Ecto neural progenitor cell (in vitro differentiated cells): ENCODE results near the gene NEMP1.
A peak's percentile ranks its signal among the peaks of the same experiment; 100 is the strongest.
"Not testable (repeated sequence)": the region's sequence is repeated elsewhere in the genome, so short reads cannot be mapped to it uniquely, and the experiment has no call there.

Source experiments
- DNase-seq: peaks from one replicate; pipeline ENCODE4 v3.0.0-alpha.2; 2018; ENCODE audit warnings: low spot score

NEMP1 gene

DNA sequence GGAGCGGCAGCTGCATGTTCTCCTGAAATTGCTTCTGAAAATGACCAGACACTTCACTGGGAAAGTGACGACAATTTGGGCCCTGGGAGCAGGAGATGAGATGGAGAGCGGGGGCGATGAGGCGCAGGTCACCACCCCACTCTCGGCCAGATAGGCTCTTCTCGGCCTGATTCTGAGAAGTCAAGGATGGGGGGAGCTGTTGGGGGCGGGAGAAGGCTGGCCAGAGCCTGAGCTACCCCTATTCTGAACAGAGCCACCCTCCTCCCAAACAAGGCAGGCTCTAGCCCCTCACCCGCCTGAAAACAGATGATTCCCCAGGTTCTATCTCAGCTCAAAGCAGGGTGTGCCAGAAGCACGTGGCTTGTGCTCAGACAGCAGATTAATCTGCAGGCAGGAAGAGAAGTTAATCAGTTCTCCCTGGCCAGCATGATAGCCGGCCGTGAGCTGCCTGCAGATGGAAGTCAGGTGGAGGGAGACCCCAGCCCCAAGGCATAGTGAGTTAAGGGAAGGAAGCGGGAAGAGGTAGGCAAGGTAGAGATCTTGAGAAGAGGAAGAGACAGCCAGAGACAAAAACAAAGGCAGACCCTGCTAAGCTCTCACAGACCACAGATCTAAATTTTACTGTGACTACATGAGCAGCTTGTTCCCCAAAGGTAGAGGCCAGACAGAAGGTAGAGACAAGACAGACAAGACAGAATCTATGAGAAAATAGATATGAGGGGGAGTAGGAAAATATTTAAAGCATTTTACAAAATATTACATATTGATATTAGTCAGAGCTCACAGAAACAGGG is 51.4 kb downstream of the NEMP1 start:
- no peak for DNase-seq

DNA sequence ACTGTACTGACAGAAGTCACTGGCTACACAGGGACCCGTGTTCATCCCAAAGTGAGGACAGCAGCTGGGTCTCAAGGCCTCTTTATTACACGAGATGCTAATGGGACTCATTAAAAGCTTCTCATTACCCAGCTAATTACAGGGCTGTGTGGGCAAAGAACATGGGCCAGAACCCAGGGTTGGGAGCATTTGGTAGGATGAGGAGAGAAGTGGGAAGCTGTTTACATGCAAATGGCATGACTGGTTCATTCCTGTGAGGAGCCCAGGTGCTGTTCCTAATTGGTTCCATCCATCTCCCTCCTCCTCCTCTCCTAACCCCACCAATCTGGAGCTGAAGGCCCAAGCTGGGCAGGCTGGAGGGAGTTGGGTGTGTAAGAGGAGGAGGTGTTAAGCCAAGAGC is 53.4 kb downstream of the NEMP1 start:
- DNase-seq: no peak

DNA sequence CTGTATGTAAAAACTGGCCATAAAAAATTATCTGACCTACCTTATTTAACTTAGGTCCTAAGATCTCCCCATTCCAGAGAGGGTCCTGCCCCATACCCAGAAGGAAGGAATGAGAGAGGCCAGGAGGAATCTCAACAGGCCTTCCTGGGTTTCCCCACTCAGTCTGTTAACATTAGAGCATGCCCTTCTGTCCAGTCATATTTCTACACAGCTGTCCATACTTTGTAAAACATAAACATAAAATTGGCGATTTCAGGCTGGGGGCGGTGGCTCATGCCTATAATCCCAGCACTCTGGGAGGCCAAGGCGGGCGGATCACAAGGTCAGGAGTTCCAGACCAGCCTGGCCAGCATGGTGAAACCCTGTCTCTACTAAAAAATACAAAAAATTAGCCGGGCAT is 56.3 kb downstream of the NEMP1 start:
- DNase-seq: not testable (repeated sequence)

DNA sequence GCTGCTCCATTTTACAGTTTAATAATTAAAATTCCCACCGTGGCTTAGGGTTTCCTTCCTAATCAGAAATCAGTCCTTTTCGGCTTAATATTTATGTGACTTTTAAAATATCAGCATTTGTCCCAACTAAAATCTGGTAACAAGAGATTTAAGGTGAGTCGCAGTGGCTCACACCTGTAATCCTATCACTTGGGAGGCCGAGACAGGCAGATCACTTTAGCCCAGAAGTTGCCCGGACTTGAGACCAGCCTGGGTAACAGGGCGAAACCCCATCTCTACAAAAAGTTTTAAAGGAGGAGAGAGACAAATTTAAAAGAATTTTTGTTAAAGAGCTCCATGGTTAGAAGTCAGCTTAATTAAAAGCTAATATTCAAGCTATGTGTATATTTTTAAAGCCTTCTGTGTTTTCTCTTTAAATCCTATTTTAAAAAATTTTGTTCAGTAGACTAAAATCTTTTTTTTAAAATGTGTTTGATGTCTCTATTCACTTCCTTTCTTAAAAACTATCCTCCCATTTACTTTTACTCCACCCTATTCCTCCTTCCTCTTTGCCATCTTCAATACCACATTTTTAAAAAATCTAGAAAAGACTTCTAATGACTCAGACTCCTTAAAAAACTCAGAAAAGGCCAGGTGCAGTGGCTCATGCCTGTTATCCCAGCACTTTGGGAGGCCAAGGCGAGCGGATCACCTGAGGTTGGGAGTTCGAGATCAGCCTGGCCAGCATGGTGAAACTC is 58.4 kb downstream of the NEMP1 start:
- DNase-seq: no peak

DNA sequence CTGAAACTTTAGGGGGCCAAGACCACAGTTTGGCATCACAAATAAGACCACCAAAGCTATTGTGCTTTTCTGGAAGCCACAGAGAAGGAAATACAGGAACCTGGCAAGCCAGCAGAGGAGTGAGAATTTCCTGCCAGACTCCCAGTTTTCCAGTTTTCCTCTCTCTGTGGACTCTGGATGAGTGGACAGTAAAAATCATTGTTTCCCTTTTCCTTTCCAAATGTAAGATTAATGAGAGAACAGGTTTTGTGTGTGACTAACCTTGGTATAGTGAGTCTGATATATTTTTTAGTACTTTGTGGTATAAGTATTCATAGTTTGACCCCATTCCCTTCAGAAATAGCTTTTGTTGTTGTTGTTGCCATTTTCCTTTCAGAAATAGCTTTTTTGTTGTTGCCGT is 59.7 kb downstream of the NEMP1 start:
- no peak for DNase-seq

DNA sequence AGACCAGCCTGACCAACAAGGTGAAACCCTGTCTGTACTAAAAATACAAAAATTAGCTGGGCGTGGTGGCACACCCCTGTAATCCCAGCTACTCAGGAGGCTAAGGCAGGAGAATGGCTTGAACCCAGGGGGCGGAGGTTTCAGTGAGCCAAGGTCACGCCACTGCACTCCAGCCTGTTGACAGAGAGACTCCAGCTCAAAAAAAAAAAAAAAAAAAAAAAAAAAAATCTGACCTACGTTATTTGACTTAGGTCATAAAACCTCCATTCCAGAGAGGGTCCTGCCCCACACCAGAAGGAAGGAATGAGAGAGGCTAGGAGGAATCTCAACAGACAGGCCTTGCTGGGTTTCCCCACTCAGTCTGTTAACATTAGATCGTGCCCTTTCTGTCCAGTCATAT is 60.2 kb downstream of the NEMP1 start:
- not testable (repeated sequence) for DNase-seq

DNA sequence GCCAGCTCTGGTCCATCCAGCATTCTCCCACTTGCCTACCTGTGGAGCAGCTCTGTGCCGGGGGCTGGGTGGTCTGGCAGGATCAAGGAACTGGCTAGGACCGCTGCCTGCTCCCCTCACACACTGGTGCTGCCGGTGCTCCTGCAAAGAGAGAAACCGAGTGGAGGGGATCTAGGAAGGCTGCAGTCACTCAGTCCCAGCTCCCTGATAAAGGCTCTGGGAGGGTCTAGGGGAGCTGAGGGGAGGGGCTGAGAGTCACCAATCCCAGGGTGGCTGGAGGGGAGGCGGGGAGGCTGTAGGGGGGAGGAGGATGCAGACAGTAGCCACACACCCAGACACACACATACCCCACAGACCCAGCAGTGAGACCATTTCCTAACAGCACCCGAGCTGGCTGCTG is 62.2 kb downstream of the NEMP1 start, which contains the start of gene TAC3:
Gene TAC3, minus strand, starts transcription at position 182 of the 400 bp plus-strand sequence. CDS start 732 bp downstream, outside the sequence.
- DNase-seq: peak; percentile 78

DNA sequence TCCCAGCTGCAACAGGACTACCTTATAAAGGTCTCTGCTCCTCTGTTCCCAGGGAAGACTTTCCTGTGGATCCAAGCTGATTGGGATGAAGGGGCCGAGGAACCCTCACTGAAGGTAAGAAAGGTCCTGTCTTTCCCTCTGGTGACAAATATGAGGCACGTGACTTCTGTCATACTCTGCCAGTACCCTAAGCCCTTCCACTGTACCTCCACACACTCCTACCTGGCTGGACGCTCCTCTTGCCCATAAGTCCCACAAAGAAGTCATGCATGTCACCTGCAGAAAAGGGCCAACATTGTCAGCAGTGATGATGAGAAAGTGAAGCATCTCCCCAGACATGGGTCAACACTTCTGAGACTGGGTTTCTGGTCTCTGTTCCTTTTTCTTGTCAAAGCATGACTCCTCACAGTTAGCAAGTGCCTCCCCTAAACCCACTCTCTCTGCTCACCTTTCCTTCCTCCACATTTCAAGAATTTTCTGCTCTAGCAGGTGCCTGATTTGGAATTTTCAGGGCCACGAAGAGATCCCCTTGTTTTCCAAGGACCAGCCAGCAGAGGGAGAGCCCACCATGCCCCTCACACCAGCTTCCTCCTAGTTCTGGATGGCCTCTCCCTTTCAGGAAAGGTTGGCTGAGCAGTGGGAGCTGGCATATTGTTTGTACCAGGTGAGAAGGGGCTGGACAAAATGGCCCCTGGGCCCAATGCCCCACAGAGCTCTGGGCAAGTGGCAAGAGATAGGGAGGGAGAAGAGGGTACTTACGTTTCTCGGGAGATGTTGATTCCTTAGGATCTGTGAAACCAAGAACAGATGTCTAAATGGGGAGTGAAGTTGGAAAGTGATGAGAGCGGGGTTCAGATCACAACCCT is 65.8 kb downstream of the NEMP1 start:
- no peak for DNase-seq

DNA sequence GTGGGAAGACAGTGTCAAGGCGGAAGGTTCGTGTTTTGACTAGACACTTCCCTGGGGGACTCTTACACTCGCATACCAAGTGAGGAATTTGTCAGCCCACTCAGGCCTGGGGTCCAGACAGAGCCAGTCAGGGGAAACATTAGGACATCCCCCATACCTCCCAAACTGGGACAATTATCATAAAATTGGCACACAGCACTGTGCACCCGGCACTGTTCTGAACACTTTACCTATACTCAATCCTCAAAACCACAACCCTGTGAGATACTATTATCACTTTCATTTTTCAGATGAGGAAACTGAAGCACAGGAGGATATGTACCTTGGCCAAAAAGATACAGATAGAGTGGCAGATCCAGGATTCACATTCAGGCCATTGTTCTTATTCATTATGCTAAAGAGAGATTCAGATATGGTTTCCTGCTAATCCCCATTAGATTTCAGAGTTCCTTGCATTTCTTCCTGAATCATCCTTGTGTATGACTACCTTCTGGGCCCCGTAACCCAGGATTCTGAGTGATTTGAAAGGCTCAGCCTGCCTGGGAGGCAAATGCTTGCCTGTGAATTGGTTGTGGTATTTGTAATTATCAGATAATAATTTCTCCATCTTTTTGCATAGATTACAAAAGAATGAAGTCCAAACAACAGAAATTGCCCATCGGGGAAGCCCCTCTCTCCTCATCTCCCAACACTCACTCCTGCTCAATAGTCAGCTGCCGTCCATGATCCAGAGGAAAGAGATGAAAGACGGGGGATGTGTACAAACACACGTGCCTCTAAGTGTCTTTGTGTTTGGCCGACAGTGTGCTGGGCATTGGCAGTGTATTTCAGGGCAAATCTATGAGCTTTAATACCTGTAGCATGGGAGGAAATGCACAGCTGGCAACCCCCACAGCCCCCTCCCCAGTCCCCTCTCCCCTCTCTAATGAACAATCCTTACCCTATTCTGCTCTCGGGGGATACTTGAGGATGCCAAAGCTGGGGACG is 66.9 kb downstream of the NEMP1 start:
- no peak for DNase-seq

DNA sequence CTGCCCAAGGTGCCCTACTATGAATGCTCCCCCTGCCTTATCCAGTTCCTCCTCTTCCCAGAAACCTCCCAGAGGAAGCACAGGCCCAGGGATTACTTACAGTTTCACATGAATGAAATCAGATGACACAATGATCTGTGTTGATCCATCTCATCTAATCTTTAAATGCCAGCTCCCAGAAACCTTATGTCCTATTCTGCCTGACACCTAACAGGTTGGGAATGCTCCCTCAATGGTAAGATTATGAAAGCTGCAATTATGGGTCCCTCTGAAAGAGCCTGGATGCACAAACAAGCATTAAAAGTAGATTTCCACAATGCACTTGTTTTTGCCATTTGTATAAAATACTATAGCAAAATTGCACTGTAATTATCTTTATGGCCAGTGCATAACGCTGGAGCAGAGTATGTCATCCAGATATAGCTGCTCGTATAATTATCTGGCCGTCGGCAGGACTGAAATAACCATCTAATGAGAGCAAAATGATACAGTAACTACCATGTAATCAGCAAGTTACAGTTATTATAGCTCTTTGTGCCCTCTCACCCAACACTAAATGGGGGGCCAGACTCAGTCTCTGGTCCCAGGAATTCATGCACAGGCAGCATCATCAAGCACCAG is 67.9 kb downstream of the NEMP1 start:
- no peak for DNase-seq

DNA sequence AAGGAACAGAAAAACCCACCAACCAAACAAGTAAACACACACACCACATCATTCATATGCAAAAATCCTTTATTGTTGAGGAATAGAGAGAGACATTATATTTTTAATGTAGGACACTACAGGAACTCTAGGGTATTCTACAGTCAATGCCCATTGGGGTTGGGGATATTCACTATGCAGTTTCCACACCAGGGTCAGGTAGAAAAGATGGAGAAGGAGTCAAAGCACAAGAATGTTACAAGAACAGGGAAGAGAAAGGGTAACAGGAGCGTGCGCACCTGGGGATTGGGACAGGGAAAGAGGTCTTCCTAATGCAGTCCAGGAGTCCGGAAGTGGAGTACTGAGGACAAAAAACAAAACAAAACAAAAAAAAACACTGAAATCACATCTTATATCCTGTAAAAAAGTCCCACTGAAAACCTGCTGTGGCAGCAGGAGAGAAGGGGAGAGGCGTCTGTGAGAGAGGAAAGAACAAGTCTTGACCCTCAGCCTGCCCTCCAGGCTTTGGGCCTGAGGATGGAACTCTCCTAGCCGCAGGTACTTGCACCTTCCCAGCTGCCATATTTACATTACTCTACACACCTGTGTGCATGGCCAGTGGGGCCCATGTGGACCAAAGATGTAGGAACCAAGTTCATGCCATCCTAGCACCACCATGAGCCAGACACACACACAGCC is 68.5 kb downstream of the NEMP1 start:
- DNase-seq: no peak

DNA sequence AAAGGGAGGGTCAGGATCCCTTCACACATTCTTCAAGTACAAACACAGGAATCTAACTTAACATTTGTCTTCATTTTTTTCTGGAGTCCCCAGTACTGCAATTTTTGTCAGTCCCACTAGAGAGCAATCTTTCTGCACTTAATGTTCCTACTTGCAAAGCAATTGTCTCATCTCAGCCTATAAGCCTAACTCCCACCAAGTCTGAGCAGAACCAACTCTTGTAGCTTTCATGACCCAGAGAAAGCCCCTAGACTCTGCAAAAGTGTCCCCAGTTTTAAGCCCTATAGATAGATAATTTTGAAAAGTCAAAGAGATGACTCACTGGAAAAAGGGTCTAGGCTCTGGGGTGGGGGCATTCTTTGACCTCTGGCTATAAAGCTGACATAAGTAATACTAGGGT is 70.4 kb downstream of the NEMP1 start:
- DNase-seq: no peak

DNA sequence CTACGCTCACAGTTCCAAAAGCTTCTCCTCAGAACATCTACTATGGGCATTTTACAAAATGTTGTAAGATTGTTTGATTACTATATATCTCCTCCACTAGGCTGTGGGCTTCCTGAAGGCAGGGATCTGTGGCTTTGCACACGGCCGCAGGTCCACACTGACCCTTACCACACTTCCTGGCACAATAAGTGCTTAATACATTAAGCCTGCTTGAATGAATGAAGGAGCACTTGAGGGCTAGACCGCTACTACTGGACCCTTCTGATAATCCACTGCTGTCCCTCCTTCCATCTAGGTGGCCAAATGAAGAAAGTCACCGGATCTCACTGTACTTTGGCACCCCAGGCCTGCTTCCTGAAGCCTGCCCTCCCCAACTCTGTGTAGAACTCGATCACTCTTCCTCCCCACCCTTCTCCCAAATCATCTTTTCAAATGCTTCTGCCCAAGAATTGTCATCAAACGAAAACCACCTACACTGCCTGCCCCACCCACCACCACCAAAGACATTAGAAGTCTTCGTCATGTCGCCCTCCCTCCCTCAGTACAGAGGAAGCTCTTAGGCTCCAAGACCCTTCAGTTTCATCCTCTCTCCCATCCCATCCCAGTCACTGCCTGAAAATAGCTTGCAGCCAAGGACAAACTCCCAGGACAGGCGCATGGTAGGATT is 71.6 kb downstream of the NEMP1 start:
- DNase-seq: no peak

DNA sequence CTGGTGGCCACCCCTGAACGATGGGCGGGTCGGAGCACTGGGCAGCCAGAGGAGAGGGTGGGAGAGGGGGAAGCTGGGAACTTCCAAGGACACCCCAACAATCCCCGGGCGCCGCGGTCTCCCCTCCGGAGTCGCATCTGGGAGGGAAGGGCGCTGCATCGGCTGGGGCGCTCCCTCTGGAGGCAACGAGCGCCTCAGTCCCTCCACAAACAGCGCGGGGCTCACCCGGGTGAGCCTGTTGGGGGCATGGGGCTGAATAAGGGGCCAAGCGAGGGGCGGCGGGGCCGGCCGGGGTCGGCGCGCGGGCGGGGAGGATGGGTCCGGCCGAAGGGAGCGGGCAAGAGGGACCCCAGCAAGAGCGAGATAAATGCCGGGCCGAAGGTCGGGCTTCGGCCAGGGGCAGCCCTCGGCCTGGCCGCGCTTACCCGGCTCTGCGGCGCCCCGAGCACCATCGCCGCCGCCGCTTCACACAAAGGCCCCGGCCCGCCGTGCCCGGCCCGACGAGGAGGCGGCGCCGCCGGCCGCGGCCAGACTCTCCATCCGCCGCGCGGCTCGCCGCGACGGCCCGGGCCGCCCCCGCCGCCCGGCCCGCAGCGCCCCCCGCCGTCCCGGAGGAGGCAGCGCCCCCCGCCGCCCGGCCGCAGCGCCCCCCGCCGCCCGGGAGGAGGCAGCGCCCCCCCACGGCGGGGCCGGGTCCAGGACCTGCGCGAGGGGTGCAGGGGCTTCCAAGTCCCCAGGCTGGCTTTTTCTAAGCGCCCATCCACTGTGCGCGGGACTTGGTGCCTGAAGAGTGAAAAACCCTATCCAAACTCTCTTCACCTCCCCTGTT is 72.4 kb downstream of the NEMP1 start, which contains the start of gene ZBTB39:
Gene ZBTB39, minus strand, starts transcription at position 567 of the 829 bp plus-strand sequence. CDS start 1,629 bp downstream, outside the sequence.
- peak; percentile 88 for DNase-seq
